ENCODE data around the gene P4HA1.
A peak's percentile ranks its signal among the peaks of the same experiment; 100 is the strongest.

The P4HA1 gene

DNA sequence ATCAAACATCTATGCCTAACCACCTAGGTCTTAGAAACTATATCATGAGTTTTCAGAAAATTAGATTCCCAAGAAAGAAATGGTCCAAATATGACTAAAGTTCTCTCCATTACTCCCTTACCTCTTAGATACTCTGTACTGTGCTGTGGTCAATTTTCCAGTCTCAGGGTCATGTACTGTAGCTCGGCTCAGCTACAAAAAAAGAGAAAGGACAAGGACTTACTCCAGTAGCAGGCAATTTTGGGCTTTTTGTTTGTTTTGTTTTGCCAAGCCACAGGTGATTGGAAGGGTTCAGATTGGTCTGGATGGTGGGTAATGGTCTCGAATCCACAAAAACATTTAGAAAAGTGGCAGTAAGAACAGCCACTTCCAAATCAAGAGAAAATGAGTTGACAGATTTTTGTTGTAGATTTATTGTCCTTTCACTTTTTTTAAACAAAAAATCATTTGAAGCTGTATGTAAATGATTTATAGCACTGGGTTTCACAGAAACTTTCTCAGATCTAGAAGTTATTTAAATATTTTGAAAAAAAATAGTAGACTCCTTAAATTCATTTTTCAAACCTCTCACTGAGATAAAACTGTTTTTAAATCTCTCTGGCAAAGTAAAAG is 52.8 kb downstream of the P4HA1 start:
- H3K9me3 ChIP-seq (ENCODE audit: control insufficient read depth, low read length), result no peaks in the 10 kb centered on the region
- H3K4ac ChIP-seq (ENCODE audit: low read depth in 1 of 2, low read length in 2 of 2), result no peak overlapping the region
- H4K91ac ChIP-seq (ENCODE audit: low read length), result no peak overlapping the region
- H2AK5ac ChIP-seq (ENCODE audit: low read length, severe bottlenecking), result no peak overlapping the region
- no peak overlapping the region for H2BK15ac ChIP-seq (ENCODE audit: low read depth, poor library complexity, severe bottlenecking)
- no peak overlapping the region for H2BK12ac ChIP-seq (ENCODE audit: low read length in 2 of 2)
- H2BK5ac ChIP-seq (ENCODE audit: low read depth, low read length, poor library complexity, severe bottlenecking), result no peak overlapping the region
- peak overlapping the region; percentile 5 for H3K27ac ChIP-seq (ENCODE audit: low read length, poor library complexity, severe bottlenecking)
- WGBS, result 90% methylated on average over 1 of the region's 2 CpGs
- H3K36me3 ChIP-seq (ENCODE audit: control insufficient read depth in 1 of 2, insufficient read depth in 2 of 2, low read depth in 1 of 2, low read length in 2 of 2), result peaks cover 0 to 57% of the 10 kb centered on the region in 2 experiments
- H2BK120ac ChIP-seq (ENCODE audit: low read depth, low read length), result no peak overlapping the region
- H3K23ac ChIP-seq (ENCODE audit: low read length in 2 of 2), result no peak overlapping the region
- no peak overlapping the region for H3K18ac ChIP-seq (ENCODE audit: low read depth in 1 of 2, low read length in 2 of 2)
- H3K9ac ChIP-seq (ENCODE audit: low read length), result peak overlapping the region; percentile 80
- no peak overlapping the region for H4K8ac ChIP-seq (ENCODE audit: low read length)
- H3K27me3 ChIP-seq (ENCODE audit: control insufficient read depth in 1 of 2, insufficient read depth in 1 of 2, low read length in 2 of 2), result no peaks in the 10 kb centered on the region
- no peak overlapping the region for H3K4me3 ChIP-seq (ENCODE audit: insufficient read depth in 1 of 2, low read depth in 1 of 2, low read length in 2 of 2)
- H3K79me1 ChIP-seq (replicated peaks; ENCODE audit: low read length, poor library complexity, severe bottlenecking), result peaks cover 7% of the 10 kb centered on the region
- no peak for DNase-seq
- H3K4me1 ChIP-seq (ENCODE audit: control insufficient read depth, insufficient read depth, low read depth, low read length), result peaks cover 3% of the 10 kb centered on the region
- no peak overlapping the region for H3K14ac ChIP-seq (ENCODE audit: low read length in 2 of 2)
- no peak overlapping the region for H3K4me2 ChIP-seq (ENCODE audit: low read length, poor library complexity, severe bottlenecking)
- no peak overlapping the region for H2AFZ ChIP-seq (ENCODE audit: low read depth, low read length)

- Histone ChIP-seq H2AFZ (ENCODE audit: low read depth, low read length) (no peak overlapping the region), H2BK5ac (ENCODE audit: low read depth, low read length, poor library complexity, severe bottlenecking) (no peak overlapping the region), H2AK5ac (ENCODE audit: low read length, severe bottlenecking) (no peak overlapping the region), H3K18ac (ENCODE audit: low read depth in 1 of 2, low read length in 2 of 2) (no peak overlapping the region), H2BK15ac (ENCODE audit: low read depth, poor library complexity, severe bottlenecking) (no peak overlapping the region), H3K27me3 (ENCODE audit: control insufficient read depth in 1 of 2, insufficient read depth in 1 of 2, low read length in 2 of 2) (no peaks in the 10 kb centered on the region), H3K9ac (ENCODE audit: low read length) (peak overlapping the region; percentile 80), H3K4me3 (ENCODE audit: insufficient read depth in 1 of 2, low read depth in 1 of 2, low read length in 2 of 2) (no peak overlapping the region), H3K27ac (ENCODE audit: low read length, poor library complexity, severe bottlenecking) (no peak overlapping the region), H3K14ac (ENCODE audit: low read length in 2 of 2) (no peak overlapping the region), H3K4me1 (ENCODE audit: control insufficient read depth, insufficient read depth, low read depth, low read length) (peaks cover 3% of the 10 kb centered on the region), H2BK120ac (ENCODE audit: low read depth, low read length) (no peak overlapping the region), H3K36me3 (ENCODE audit: control insufficient read depth in 1 of 2, insufficient read depth in 2 of 2, low read depth in 1 of 2, low read length in 2 of 2) (peaks cover 0 to 57% of the 10 kb centered on the region in 2 experiments), H3K4ac (ENCODE audit: low read depth in 1 of 2, low read length in 2 of 2) (no peak overlapping the region), H4K91ac (ENCODE audit: low read length) (no peak overlapping the region), H4K8ac (ENCODE audit: low read length) (no peak overlapping the region), H3K79me1 (replicated peaks; ENCODE audit: low read length, poor library complexity, severe bottlenecking) (peaks cover 7% of the 10 kb centered on the region), H3K4me2 (ENCODE audit: low read length, poor library complexity, severe bottlenecking) (no peak overlapping the region), H3K9me3 (ENCODE audit: control insufficient read depth, low read length) (no peaks in the 10 kb centered on the region), H2BK12ac (ENCODE audit: low read length in 2 of 2) (no peak overlapping the region), H3K23ac (ENCODE audit: low read length in 2 of 2) (no peak overlapping the region)
- no peak for DNase-seq
- 100% methylated on average over 1 of the region's 1 CpG for WGBS
These were observed 53.3 kb downstream of the P4HA1 start for GRCh38 chr10:73043319-73043718.

- Histone ChIP-seq H3K9me3 (ENCODE audit: control insufficient read depth, low read length) (no peaks in the 10 kb centered on the region), H2BK120ac (ENCODE audit: low read depth, low read length) (no peak overlapping the region), H2BK5ac (ENCODE audit: low read depth, low read length, poor library complexity, severe bottlenecking) (no peak overlapping the region), H3K36me3 (ENCODE audit: control insufficient read depth in 1 of 2, insufficient read depth in 2 of 2, low read depth in 1 of 2, low read length in 2 of 2) (peaks cover 3 to 52% of the 10 kb centered on the region in 2 experiments), H3K27ac (ENCODE audit: low read length, poor library complexity, severe bottlenecking) (no peak overlapping the region), H3K4me3 (ENCODE audit: insufficient read depth in 1 of 2, low read depth in 1 of 2, low read length in 2 of 2) (no peak overlapping the region), H2BK12ac (ENCODE audit: low read length in 2 of 2) (no peak overlapping the region), H3K9ac (ENCODE audit: low read length) (no peak overlapping the region), H3K79me1 (replicated peaks; ENCODE audit: low read length, poor library complexity, severe bottlenecking) (peaks cover 4% of the 10 kb centered on the region), H2BK15ac (ENCODE audit: low read depth, poor library complexity, severe bottlenecking) (no peak overlapping the region), H4K91ac (ENCODE audit: low read length) (no peak overlapping the region), H2AFZ (ENCODE audit: low read depth, low read length) (no peak overlapping the region), H3K14ac (ENCODE audit: low read length in 2 of 2) (no peak overlapping the region), H3K4me2 (ENCODE audit: low read length, poor library complexity, severe bottlenecking) (no peak overlapping the region), H4K8ac (ENCODE audit: low read length) (no peak overlapping the region), H2AK5ac (ENCODE audit: low read length, severe bottlenecking) (no peak overlapping the region), H3K4me1 (ENCODE audit: control insufficient read depth, insufficient read depth, low read depth, low read length) (peaks cover 3% of the 10 kb centered on the region), H3K18ac (ENCODE audit: low read depth in 1 of 2, low read length in 2 of 2) (no peak overlapping the region), H3K27me3 (ENCODE audit: control insufficient read depth in 1 of 2, insufficient read depth in 1 of 2, low read length in 2 of 2) (no peaks in the 10 kb centered on the region), H3K23ac (ENCODE audit: low read length in 2 of 2) (no peak overlapping the region), H3K4ac (ENCODE audit: low read depth in 1 of 2, low read length in 2 of 2) (no peak overlapping the region)
- WGBS, result 95% methylated on average over 2 of the region's 5 CpGs
- DNase-seq, result no peak
These were observed 54.5 kb downstream of the P4HA1 start for GRCh38 chr10:73042130-73042529.

DNA sequence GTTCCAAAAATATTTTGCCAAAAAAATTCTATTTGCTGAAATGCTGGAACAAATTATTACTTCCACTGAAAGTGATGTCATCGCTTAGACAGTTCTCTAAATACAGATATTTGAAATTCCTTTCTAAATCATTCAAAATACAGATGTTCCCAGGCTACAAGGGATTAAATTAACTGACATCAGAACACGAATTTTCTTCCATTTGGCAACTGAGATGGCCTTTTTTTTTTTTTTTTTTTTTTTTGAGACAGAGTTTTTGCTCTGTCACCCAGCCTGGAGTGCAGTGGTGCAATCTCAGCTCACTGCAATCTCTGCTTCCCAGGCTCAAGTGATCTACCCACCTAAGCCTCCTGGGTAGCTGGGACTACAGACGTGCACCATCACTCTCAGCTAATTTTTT is 57.0 kb downstream of the P4HA1 start:
- Histone ChIP-seq H3K9me3 (ENCODE audit: control insufficient read depth, low read length) (no peaks in the 10 kb centered on the region), H3K79me1 (replicated peaks; ENCODE audit: low read length, poor library complexity, severe bottlenecking) (peaks cover 5% of the 10 kb centered on the region), H3K27me3 (ENCODE audit: control insufficient read depth in 1 of 2, insufficient read depth in 1 of 2, low read length in 2 of 2) (no peaks in the 10 kb centered on the region), H2AFZ (ENCODE audit: low read depth, low read length) (no peak overlapping the region), H3K23ac (ENCODE audit: low read length in 2 of 2) (no peak overlapping the region), H3K14ac (ENCODE audit: low read length in 2 of 2) (no peak overlapping the region), H2BK12ac (ENCODE audit: low read length in 2 of 2) (no peak overlapping the region), H3K36me3 (ENCODE audit: control insufficient read depth in 1 of 2, insufficient read depth in 2 of 2, low read depth in 1 of 2, low read length in 2 of 2) (peaks cover 7 to 49% of the 10 kb centered on the region in 2 experiments), H4K91ac (ENCODE audit: low read length) (no peak overlapping the region), H2BK5ac (ENCODE audit: low read depth, low read length, poor library complexity, severe bottlenecking) (no peak overlapping the region), H2BK15ac (ENCODE audit: low read depth, poor library complexity, severe bottlenecking) (no peak overlapping the region), H3K4me2 (ENCODE audit: low read length, poor library complexity, severe bottlenecking) (no peak overlapping the region), H3K4me3 (ENCODE audit: insufficient read depth in 1 of 2, low read depth in 1 of 2, low read length in 2 of 2) (no peak overlapping the region), H2AK5ac (ENCODE audit: low read length, severe bottlenecking) (no peak overlapping the region), H3K27ac (ENCODE audit: low read length, poor library complexity, severe bottlenecking) (no peak overlapping the region), H2BK120ac (ENCODE audit: low read depth, low read length) (no peak overlapping the region), H3K4ac (ENCODE audit: low read depth in 1 of 2, low read length in 2 of 2) (no peak overlapping the region), H3K9ac (ENCODE audit: low read length) (peak overlapping the region; percentile 73), H3K4me1 (ENCODE audit: control insufficient read depth, insufficient read depth, low read depth, low read length) (peaks cover 3% of the 10 kb centered on the region), H3K18ac (ENCODE audit: low read depth in 1 of 2, low read length in 2 of 2) (no peak overlapping the region), H4K8ac (ENCODE audit: low read length) (no peak overlapping the region)
- WGBS, result 70% methylated on average over 2 of the region's 3 CpGs
- peak; percentile 41 for DNase-seq
